Measurements from ENCODE around the gene EZH2.

GRCh38 chr7:148830897-148831692 lies 53.0 kb downstream of the EZH2 start:
- TF ChIP-seq POLR2A (IDR thresholded peaks at IDR 0.05) = no peak
- TF ChIP-seq CTCF (IDR thresholded peaks at IDR 0.05) = no peak

Data from heart left ventricle (tissue), 13 donors.